ENCODE results near the gene MRPL9.

MRPL9 gene

DNA sequence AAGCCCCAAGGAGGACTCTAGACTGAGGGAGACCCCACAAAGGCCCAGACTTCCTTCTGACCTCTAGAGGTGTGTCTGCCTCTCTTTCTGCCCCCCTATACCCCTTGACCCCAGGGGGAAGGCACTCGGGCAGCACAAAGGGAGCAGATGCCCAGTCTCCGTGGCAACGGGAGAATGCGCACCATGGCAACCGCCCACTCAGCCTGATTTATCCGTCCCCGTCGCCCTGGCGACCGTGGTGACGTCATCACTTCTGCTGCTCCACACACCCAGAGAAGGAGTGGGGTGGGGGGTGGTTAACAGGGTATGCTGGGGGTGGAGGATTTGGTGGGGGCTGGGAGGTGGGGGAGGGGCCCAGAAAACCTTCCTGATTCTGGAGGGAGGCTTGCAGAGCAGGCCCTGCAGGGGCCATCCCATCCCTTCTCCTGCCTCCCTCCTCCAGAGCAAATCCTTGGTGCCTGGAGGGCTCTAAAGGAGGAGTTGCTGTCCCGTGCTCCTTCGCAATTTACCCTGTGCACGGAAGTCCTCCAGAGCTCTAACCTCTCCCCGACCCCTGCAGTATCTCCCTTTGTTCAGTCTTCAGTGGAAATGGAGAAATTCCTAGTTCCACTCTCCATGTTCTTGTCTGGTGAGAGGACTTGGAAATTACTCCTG lies 53.0 kb downstream of the MRPL9 start:
- no peak for DNase-seq (ENCODE audit: low read depth)
